K562 (cell line): ENCODE measurements around the gene SNRPA. TPM values are rescaled to one million over a fixed set of nuclear protein-coding genes. Genes with fewer than 3 reads are reported as not detected.

ENCODE experiments used
- BMI1 ChIP-seq: fragments of 150-350 bp; IDR thresholded peaks from 2 replicates; pipeline ENCODE4 v1.6.1; 2014; ENCODE audit warnings: low read length
- CREM ChIP-seq: IDR thresholded peaks from 2 replicates; pipeline ENCODE4 v1.6.1; 2014; ENCODE audit warnings: antibody characterized with exemption, low read depth
- DIDO1 ChIP-seq: fragments of 450-650 bp; IDR thresholded peaks from 2 replicates; pipeline ENCODE4 v1.6.1; 2016; ENCODE audit warnings: low read depth, missing biosample characterization, missing genetic modification characterization
- E4F1 ChIP-seq: fragments of 250-450 bp; sonication (Bioruptor Pico); IDR thresholded peaks from 2 replicates; pipeline ENCODE4 v1.5.0; 2021; ENCODE audit warnings: mild to moderate bottlenecking, borderline replicate concordance
- FOXJ2 ChIP-seq: fragments of 200-800 bp; sonication (Bioruptor generic); IDR thresholded peaks from 2 replicates; pipeline ENCODE4 v1.6.1; 2016; ENCODE audit warnings: missing genetic modification characterization, missing compliant biosample characterization
- KAT7 ChIP-seq: sonication (generic); formaldehyde crosslinking; IDR thresholded peaks from 2 replicates; pipeline ENCODE4 v1.8.0; 2022; ENCODE audit warnings: missing genetic modification reagents, mild to moderate bottlenecking, borderline replicate concordance
- TCFL5 ChIP-seq: fragments of 250-450 bp; sonication (Bioruptor Pico); conservative IDR thresholded peaks from 2 replicates; pipeline ENCODE4 v1.6.1; 2021; ENCODE audit warnings: mild to moderate bottlenecking, moderate library complexity, matching md5 sums
- polyA plus RNA-seq, 8 experiments: library from polyadenylated mRNA; depleted of rRNA in 4 of 8; stranded (reverse) in 5 of 8; unstranded in 3 of 8; fragments of >200 nt; fragmentation: Nextera tagmentation in 2 of 8; fragmentation: Illumina TruSeq in 1 of 8; extraction: Ambion mirVana in 2 of 8; extraction: Trizol in 1 of 8; gene quantifications; 2 replicates each; pipeline versions ENCODE4 v1.2.1 to v1.2.3, GENCODE V29; 2011 to 2014; ENCODE audit warnings: inconsistent platforms in 1 of 8, missing spikeins in 1 of 8
- total RNA-seq, 7 experiments: library from RNA; depleted of rRNA in 6 of 7; stranded (reverse); fragments of >200 nt in 6 of 7; fragmentation: Illumina TruSeq in 2 of 7; extraction: Trizol in 2 of 7; gene quantifications; 2 replicates each; pipeline versions ENCODE4 v1.2.1 to v1.2.3, GENCODE V29; 2011 to 2021; ENCODE audit warnings: low replicate concordance in 1 of 7
- TF ChIP-seq, protein P1 (sequence below): fragments of 250-450 bp; sonication (Bioruptor Pico); IDR thresholded peaks from 2 replicates; pipeline ENCODE4 v1.9.0; 2021; ENCODE audit warnings: mild to moderate bottlenecking
- TF ChIP-seq, protein P2 (sequence below): fragments of 250-450 bp; sonication (Bioruptor Pico); IDR thresholded peaks from 2 replicates; pipeline ENCODE4 v1.5.0; 2021
- TF ChIP-seq, protein P3 (sequence below): fragments of 200-800 bp; sonication (Bioruptor generic); IDR thresholded peaks from 2 replicates; pipeline ENCODE4 v1.6.1; 2016; ENCODE audit warnings: missing genetic modification characterization, missing compliant biosample characterization
- TF ChIP-seq, protein P4 (sequence below): fragments of 450-650 bp; formaldehyde crosslinking; IDR thresholded peaks from 2 replicates; pipeline ENCODE4 v1.4.0; 2022; ENCODE audit warnings: mild to moderate bottlenecking, moderate library complexity
- TF ChIP-seq, protein P5 (sequence below), 2 experiments: fragments of 450-650 bp in 1 of 2; sonication (generic) in 1 of 2; formaldehyde crosslinking; conservative IDR thresholded peaks; 2 replicates each; pipeline versions ENCODE4 v1.4.0 to v1.8.1; 2020 to 2022; ENCODE audit warnings: mild to moderate bottlenecking in 1 of 2, missing genetic modification reagents in 1 of 2

SNRPA gene
- total and polyA plus RNA-seq, 9 of the 15 experiments (the other 6 are each of a cell fraction or from before 2014, with no cell fraction given) = 16.3 to 311 (median 193) TPM

GRCh38 chr19:40777937-40778705, 27.1 kb downstream of the SNRPA start, which contains the start of gene RAB4B (continued):
- no peak for TF ChIP-seq E4F1 (CRISPR knock-in tag)
- TF ChIP-seq, protein P1, sequence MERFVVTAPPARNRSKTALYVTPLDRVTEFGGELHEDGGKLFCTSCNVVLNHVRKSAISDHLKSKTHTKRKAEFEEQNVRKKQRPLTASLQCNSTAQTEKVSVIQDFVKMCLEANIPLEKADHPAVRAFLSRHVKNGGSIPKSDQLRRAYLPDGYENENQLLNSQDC = peak; percentile 65; the same call in 1 of the 2 replicates
- TF ChIP-seq, protein P2, sequence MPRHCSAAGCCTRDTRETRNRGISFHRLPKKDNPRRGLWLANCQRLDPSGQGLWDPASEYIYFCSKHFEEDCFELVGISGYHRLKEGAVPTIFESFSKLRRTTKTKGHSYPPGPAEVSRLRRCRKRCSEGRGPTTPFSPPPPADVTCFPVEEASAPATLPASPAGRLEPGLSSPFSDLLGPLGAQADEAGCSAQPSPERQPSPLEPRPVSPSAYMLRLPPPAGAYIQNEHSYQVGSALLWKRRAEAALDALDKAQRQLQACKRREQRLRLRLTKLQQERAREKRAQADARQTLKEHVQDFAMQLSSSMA (CRISPR knock-in tag) = no peak
- no peak for TF ChIP-seq FOXJ2 (tag)
- TF ChIP-seq, protein P3, sequence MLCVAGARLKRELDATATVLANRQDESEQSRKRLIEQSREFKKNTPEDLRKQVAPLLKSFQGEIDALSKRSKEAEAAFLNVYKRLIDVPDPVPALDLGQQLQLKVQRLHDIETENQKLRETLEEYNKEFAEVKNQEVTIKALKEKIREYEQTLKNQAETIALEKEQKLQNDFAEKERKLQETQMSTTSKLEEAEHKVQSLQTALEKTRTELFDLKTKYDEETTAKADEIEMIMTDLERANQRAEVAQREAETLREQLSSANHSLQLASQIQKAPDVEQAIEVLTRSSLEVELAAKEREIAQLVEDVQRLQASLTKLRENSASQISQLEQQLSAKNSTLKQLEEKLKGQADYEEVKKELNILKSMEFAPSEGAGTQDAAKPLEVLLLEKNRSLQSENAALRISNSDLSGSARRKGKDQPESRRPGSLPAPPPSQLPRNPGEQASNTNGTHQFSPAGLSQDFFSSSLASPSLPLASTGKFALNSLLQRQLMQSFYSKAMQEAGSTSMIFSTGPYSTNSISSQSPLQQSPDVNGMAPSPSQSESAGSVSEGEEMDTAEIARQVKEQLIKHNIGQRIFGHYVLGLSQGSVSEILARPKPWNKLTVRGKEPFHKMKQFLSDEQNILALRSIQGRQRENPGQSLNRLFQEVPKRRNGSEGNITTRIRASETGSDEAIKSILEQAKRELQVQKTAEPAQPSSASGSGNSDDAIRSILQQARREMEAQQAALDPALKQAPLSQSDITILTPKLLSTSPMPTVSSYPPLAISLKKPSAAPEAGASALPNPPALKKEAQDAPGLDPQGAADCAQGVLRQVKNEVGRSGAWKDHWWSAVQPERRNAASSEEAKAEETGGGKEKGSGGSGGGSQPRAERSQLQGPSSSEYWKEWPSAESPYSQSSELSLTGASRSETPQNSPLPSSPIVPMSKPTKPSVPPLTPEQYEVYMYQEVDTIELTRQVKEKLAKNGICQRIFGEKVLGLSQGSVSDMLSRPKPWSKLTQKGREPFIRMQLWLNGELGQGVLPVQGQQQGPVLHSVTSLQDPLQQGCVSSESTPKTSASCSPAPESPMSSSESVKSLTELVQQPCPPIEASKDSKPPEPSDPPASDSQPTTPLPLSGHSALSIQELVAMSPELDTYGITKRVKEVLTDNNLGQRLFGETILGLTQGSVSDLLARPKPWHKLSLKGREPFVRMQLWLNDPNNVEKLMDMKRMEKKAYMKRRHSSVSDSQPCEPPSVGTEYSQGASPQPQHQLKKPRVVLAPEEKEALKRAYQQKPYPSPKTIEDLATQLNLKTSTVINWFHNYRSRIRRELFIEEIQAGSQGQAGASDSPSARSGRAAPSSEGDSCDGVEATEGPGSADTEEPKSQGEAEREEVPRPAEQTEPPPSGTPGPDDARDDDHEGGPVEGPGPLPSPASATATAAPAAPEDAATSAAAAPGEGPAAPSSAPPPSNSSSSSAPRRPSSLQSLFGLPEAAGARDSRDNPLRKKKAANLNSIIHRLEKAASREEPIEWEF (CRISPR knock-in tag) = no peak
- TF ChIP-seq KAT7 (CRISPR knock-in tag) = peak; percentile 17; the same call in 1 of the 2 replicates
- TF ChIP-seq CREM = peak; percentile 89
- TF ChIP-seq DIDO1 (tag) = 0 out of 2 replicates have a peak, but pooled peaks have one; percentile 0
- no peak for TF ChIP-seq BMI1
- TF ChIP-seq, protein P4, sequence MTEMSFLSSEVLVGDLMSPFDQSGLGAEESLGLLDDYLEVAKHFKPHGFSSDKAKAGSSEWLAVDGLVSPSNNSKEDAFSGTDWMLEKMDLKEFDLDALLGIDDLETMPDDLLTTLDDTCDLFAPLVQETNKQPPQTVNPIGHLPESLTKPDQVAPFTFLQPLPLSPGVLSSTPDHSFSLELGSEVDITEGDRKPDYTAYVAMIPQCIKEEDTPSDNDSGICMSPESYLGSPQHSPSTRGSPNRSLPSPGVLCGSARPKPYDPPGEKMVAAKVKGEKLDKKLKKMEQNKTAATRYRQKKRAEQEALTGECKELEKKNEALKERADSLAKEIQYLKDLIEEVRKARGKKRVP = no peak
- no peak for TF ChIP-seq TCFL5 (CRISPR knock-in tag)
- TF ChIP-seq, protein P5, sequence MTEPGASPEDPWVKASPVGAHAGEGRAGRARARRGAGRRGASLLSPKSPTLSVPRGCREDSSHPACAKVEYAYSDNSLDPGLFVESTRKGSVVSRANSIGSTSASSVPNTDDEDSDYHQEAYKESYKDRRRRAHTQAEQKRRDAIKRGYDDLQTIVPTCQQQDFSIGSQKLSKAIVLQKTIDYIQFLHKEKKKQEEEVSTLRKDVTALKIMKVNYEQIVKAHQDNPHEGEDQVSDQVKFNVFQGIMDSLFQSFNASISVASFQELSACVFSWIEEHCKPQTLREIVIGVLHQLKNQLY (CRISPR knock-in tag; conservative IDR thresholded peaks at IDR 0.05) = no peak
